OCI-M2 (cell line): Measurements from ENCODE around the gene DRGX.

Source experiments
- DNase-seq: peaks from one replicate; lab custom pipeline; 2025; ENCODE audit not compliant: unreplicated experiment; lab: John Stamatoyannopoulos, UW

DRGX gene

DNA sequence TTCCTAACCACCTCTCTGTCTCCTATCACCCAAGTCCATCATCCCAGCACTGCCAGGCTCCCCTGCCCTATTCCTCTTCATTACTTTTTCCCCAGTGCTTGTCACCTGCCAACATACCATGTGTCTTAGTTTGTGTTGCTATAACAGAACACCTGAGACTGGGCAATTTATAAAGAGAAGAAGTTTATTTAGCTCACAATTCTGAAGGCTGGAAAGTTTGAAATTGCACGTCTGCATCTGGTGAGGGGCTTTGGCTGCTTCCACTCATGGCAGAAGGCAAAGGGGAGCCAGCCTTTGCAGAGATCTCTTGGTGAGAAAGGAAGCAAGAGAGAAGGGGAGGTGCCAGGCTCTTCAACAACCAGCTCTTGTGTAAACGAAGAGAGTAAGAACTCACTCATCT is 47.3 kb downstream of the DRGX start:
- no peak for DNase-seq

DNA sequence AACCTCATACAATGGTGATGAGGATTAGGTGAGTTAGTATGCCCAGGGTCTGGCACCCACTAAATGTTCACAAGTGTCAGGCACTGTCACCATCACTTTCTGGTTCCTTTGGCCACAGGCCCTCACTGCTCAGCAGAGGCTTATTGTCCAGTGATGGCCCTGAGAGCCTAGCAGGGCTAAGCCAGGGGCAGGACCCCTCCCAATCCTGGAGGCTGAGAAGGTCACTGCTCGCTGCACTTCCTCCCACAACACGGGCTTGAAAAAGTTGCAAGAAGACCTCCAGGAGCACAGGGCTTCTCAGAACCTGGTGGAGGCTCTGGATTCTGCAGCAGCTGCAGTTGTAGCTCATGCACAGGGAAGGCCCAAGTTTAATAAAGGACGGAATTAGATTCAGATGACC is 48.1 kb downstream of the DRGX start:
- no peak for DNase-seq

DNA sequence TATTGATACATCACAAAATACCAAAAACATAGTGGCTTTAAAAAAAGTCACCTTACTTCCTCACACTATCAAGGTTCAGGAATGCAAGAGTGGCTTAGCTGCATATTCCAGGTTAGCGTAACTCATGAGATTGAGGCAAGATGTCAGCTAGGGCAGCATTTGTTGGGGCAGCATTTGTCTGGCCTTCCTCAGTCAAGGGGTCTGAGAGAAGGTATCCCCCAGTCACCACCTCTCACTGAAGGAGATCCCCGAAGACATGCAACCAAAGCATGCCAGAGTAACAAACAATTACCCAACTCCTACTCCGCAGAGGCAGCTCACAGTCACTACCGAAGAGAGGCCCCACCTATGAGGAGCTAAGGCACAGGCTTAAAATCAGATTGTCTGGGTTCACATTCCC is 48.5 kb downstream of the DRGX start:
- no peak for DNase-seq

DNA sequence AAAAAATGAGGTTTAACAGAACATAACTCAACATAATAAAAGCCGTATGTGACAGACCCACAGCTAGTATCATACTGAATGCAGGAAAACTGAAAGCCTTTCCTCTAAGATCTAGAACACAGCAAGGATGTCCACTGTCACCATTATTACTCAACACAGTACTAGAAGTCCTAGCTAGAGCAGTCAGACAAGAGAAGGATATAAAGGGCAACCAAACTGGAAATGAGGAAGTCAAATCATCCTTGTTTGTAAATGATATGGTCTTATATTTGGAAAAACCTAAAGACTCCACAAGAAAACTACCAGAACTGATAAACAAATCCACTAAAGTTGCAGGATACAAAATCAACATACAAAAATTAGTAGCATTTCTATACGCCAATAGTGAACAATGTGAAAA is 51.0 kb downstream of the DRGX start:
- DNase-seq, result no peak

DNA sequence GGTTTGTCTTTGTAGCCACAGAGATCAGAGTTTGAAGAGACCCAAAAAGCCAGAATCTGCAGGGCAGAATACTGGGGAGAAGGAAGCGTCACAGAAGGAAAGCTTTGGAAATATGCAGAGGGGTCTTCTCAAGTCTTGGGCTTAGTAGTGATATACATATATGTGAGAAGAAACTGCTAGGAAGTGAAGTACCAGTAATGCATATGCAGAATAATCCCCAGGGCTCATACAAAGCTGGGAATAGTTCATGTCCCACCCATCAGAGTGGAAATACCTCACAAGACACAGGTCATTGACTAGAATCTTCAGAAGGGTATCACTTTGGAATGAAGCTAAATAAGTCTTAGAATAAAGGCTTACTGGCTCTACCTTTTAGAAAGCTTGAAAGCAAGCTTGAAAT is 57.3 kb downstream of the DRGX start:
- DNase-seq, result no peak

DNA sequence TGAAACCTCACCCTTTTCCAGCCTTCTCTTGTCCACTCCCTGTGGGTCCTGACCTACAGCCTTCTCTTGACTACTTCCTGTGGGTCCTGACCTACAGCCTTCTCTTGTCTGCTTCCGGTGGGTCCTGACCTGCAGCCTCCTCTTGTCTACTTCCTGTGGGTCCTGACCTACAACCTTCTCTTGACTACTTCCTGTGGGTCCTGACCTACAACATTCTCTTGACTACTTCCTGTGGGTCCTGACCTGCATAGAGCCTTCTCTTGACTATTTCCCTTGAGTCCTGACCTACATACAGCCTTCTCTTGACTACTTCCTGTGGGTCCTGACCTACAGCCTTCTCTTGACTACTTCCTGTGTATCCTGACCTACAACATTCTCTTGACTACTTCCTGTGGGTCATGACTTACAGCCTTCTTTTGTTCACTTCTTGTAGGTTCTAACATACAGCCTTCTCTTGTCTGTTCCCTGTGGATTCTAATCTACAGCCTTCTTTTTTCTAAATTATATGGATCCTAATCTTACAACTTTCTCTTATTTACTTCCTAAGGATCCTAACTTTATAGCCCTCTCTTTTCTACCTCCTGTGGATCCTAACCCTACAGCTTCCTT is 60.4 kb downstream of the DRGX start:
- DNase-seq, result no peak

DNA sequence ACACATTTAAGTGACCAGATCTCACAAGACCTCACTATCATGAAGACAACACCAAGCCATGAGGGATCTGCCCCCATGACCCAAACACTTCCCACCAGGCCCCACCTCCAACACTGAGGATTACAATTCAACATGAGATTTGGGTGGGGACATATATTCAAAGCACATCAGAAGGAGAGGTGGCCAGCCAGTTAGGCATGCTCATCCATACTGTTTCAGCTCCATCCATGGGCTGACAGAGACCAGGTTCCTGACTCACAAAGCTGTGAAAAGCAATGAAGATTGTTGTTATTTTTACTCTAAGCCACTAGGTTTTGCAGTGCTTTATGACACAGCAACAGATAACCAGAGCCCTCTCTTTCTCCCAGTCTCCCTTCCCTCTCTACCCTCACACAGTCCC is 60.9 kb downstream of the DRGX start:
- no peak for DNase-seq

DNA sequence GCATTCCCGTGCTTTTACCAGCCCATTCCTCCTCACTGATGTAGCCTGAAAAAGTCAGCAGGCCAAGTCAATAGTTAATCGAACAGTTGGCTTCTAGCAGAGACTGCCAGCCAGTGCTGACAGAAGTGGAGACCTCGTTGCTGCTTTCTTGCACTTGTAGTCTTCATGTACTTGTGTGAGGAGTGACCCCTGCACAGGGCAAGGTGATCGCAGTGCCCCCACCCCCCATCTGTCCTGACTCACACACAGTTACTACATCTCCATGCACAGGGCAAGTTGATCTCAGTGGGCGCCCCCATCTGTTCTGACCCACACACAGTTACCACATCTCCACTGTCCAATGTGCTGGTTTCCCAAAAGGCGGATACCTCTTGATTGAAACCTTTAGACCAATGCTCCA is 62.7 kb downstream of the DRGX start:
- no peak for DNase-seq

DNA sequence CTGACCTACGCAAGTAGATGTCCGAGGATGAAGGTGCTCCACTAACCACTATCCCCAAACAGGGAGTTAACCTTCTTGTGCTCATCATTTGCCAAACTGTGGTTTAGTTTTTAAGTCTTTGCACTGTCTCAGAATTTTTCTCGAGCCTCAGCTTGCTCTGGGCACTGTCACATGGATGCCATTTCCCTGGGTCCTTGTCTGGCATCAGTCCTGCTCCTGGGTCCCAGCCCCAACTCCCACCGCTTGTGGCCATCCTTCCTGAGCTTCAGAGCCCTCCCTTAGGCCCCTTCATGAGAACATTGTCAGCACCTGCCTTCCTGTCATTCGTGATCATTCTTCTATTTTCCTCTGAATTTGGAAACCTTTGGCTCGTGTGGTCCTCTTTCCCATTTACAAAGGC is 63.1 kb downstream of the DRGX start:
- no peak for DNase-seq

DNA sequence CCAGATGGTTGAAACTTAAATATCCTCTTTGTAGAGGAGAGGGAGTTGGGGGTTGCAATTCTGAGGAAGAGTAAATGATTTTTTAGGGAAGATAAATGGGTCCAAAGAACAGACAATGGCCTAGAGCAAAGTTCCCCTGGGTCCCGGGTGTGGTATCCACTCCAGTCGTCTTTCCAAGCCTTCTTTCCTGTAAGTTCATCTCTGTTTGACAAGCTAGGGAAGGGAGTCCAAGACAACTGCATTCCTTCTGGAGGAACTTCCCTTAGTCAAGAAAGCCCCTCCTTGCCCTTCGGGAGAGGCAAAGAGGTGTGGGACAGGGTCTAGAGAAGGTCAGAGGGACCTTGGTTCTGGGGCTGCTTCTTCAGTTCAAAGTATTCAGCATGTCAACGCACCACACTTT is 63.6 kb downstream of the DRGX start:
- DNase-seq, result no peak

DNA sequence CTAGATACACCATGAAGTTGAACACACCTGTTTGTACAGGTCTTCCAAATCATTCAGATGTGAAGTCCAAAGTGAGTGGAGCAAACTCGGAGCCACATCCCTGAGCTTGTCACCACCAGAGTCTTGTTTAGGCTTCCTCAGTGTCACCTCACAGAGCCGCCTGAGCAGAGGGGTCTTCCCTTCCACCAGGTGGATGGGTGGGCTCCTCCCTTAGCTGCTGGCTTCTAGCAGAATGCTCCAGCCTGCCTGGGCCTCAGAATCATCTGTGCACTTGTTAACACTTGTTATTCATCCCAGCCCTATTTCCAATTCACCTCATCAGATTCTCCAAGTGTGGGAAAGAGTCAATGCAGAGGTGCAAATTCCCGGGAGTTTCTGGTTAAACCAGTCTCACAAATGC is 64.5 kb downstream of the DRGX start:
- DNase-seq, result no peak

DNA sequence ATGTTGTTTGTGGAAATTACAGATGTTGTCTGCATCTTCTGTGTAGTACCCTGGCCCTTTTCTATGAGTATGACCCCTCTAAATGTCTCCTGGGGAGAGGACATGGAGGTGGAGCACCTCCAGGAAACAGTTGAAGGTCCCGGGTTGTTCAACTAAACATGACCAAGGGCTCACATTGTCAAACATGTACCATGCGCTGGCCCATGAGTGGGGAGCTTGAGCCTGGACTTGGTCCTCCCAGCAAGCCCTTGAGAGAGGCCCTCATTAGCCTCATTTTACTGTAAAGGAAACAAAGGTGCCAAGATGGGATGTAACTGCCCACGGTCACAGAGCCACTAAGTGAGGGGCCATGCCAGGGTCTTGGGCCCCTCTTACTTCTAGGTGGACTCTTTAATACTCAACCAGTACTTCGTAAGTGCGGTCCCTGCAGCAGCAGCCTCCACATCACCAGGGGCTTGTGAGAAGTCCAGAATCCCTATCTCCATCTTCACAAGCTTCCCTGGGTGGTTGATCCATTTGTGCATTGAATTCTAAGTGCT is 65.7 kb downstream of the DRGX start:
- no peak for DNase-seq

DNA sequence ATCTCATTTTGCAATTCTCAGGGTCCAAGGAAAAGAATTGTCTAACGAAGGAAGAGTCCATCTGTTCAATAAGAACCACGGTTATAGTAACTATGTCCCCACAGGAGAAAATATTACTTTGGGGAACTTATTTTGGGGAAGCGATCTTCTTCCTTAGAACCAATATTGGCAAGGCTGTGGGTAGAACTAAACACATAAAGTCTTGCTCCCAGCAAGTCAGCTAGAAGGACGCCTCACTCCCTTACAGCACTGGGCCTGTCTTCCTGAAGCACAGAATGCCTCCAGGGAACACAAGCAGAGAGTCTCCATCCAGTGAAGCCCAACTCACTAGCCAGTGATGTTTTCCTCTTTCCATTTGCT is 66.8 kb downstream of the DRGX start:
- no peak for DNase-seq

DNA sequence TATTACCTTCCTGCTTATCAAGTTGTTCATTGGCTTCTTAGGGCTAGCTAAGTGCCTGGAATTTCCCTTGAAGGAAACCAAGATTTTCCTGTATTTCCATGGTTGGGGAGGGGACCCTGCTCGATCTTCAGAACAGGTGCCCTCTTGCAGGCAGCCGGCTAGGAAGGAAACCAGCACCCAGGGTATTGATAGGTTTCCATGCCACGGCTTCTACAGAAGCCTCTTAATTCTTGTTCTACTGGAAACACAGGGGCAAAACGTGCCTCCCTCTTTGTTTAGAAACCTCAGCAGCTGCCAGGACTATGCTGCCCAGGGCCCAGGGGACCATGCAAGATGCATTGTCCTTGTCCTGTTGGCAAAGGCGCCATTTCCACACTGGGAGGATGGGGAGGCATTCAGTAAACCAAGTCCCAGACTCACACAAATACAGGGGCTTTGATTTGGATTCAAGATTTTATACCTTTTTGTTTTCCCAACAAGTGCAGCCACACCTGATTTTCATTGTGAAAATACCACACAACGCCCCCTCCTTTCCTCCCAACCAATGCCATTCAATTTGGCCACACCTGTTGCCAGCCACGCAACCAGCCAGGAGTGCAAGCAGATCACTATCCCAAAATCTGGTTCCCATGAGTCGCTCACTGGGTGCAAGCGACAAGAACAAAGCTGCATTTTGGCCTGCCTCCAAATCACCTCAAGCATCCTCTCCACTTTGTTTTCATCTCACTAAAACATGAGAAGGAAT is 67.3 kb downstream of the DRGX start:
- DNase-seq, result no peak

DNA sequence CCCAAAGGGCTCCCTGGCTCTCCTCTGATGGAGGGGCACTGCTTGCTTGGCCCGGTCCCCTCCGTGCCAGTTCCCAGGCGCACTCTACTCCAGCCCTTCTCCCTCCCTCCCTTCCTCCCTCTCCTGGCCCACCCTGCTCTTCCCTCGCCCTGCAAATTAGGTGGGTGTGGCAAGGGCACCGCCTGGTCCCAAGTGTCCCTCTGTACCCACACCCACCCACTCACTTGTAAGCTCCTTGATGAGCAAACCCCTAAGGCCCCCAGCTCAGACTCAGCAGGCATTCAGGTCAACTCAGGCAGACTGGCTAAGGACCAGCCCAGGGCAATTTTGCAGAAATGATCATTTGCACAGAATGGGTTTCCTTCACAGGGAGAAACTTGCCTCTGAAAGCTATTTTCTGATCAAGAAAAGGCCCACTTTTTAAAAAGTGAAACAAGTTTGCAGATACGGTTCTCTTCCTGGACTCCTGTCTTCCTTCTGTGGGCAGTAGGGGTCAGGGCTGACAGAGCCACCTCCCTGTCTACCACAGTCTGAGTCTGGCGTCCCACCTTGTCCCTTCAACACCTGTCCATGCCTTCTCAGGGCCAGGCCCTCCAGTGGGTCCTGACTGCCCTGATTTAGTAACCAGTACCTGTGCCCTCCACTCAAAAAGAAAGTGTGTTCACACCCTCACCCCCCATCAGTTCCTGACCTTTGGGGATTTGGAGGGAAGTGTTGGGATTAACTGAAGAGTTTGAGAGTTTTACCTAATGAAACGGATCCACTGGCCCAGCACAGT is 68.7 kb downstream of the DRGX start:
- no peak for DNase-seq

DNA sequence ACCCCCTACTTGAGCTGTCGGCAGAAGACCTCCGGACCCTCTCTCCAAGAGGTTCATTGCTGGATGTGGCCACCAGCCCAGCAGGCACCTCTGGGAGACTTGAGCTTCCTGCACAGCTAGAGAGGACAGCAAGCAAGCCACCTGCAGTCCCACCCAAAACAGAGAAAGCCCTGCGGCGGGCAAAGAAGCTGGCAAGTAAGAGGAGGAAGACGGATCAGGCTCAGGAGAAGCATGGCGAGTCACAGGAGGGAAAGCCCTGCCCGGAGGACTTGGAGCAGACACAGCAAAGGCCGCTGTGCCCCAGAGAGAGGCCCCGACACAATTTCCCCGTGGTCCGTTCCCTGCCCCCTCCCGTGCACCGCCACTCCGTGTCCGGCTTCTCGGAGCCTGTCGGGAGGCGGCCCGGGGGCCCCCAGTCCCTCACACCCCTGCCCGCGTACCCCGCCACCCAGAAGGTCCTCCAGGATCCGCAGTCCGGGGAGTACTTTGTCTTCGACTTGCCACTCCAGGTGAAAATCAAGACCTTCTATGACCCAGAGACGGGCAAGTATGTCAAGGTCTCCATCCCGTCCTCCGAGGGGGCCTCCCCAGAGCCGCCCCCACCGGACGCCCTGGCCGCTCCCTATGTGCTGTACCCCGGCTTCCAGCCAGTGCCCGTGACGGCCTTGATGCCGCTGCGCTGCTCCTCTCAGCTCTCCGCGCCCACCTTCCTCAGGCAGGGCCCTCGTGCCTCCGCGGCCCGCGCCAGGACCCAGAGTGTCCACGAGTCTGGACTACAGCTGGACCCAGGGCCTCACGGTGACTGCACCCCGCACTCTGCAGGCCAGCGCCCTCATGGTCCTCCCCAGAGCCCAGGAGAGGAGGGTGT is 69.7 kb downstream of the DRGX start:
- no peak for DNase-seq

DNA sequence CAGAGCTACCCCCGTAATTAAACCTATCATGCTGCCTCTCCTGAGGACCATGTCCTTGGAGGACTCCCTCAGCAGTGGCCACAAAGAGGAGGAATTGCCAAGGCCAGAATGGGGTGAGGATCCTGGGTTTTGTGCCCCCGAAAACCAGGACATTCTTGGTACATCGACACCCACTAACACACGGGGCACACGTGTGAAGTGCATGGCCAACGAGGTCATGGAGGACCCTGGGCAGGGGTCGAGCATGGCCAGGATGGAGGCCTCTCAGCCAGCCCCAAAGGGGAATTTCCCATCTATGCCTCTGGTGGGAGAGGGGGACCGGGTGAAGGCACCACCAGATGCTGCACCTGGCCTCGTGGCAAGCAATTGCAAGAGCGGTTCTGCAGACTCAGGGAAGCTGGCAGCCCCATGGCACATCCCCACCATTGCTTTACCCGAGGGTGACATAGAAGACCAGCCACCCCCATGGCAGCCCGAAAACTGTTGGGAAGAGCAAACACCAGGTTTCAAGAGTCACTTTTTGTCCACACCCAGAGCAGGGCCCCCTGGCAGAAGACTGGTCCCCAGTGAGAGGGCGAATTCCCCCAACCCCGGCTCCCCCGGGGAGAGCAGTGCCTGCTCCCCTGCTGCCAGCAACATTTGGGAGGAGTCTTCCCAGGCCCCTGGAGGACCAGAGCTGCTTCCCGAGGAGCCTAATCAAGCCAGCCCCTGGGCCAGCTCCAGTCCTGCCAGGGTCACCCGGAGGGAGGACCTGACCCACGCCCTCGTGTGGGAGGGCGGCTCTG is 70.6 kb downstream of the DRGX start:
- DNase-seq, result no peak

DNA sequence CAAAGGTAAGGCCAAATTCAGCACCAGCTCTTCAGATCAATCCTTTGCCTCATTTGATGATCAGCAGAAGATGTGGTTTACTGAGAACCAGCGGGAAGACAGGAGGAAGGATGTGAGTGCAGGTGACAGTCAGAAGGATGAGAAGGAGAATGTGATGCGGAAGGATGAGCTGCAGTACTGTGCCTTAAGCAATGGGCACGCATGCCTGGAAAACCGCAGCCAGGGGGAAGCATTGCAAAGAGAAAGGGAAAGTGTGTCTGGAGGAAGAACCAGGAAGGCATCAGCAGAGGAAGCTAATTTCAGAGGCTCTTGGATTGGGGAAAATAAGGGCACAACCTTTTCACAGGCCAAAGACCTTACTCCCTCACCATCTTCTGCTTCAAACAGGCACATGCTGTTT is 71.2 kb downstream of the DRGX start:
- no peak for DNase-seq

DNA sequence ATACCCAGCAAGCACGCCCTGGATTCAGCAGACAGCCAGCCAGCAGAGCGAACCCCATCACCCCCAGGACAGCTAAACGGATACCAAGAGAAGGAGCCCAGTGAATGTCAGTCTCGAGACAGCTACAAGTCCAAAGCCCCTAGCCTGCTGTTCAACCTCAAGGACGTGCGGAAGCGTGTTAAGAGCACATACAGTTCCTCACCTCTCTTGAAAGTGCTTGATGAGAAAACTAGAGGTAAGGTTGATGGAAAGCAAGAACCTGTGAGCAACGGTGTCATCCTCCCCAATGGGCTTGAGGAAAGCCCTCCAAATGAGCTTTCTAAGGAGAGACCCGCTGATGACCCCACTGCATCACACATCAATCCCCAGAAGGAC is 72.0 kb downstream of the DRGX start:
- DNase-seq, result no peak

DNA sequence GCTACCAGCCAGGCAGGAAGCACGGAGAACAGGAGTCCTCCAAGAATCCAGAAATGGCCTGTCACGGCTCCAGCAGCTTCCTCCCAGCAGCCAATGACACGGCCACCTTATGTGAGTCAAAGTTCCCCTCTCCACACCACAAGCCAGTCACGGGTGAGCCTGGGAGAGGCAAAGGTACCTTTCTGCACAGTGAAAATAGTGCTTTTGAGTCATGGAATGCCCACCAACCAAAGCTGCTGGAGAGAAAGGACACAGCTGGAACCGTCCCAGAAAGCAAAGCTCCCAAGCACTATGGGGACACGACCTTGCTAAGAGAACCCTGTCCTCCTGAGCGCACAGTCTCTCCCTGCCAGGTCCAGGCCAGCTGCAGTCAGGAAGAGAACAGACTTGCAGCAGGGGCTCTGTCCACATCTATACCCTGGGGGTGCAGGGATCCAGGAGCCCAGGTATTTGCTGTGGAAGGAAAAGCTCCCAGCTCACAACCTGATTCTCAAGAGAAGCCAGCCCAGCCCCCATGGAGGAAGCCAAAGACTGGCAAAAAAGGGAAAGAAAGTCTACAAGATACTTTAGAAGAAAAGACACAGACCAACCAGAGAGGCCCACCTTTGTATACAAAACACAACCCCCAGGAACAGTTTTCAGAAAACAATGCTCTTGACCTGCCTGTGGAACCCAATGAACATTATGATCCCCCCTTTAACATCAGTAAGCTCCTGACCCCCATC is 72.6 kb downstream of the DRGX start:
- no peak for DNase-seq
